Measurements from ENCODE around the gene RAB29.

RAB29 gene

GRCh38 chr1:205750138-205751035 is 24.9 kb downstream of the RAB29 start, which contains the start of gene NUCKS1:
TSS of gene NUCKS1 (minus strand) at chr1:205750182. CDS start at chr1:205749973, 209 bp downstream.
- DNase-seq (ENCODE audit: extremely low read depth, insufficient read length): peak; percentile 91
- no peaks in the 10 kb centered on the region for H3K36me3 ChIP-seq (ENCODE audit: control insufficient read depth, insufficient read depth, low read length)
- no peaks in the 10 kb centered on the region for H3K27me3 ChIP-seq (replicated peaks; ENCODE audit: control insufficient read depth, insufficient read depth, low read length)
- TF ChIP-seq, protein P1, sequence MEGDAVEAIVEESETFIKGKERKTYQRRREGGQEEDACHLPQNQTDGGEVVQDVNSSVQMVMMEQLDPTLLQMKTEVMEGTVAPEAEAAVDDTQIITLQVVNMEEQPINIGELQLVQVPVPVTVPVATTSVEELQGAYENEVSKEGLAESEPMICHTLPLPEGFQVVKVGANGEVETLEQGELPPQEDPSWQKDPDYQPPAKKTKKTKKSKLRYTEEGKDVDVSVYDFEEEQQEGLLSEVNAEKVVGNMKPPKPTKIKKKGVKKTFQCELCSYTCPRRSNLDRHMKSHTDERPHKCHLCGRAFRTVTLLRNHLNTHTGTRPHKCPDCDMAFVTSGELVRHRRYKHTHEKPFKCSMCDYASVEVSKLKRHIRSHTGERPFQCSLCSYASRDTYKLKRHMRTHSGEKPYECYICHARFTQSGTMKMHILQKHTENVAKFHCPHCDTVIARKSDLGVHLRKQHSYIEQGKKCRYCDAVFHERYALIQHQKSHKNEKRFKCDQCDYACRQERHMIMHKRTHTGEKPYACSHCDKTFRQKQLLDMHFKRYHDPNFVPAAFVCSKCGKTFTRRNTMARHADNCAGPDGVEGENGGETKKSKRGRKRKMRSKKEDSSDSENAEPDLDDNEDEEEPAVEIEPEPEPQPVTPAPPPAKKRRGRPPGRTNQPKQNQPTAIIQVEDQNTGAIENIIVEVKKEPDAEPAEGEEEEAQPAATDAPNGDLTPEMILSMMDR (IDR thresholded peaks at IDR 0.05; ENCODE audit: insufficient read depth, low read length, poor library complexity, severe bottlenecking): no peak
- peak within 1 kb of the TSS; percentile 89 for H3K4me3 ChIP-seq (replicated peaks; ENCODE audit: low read depth, low read length)

DNA sequence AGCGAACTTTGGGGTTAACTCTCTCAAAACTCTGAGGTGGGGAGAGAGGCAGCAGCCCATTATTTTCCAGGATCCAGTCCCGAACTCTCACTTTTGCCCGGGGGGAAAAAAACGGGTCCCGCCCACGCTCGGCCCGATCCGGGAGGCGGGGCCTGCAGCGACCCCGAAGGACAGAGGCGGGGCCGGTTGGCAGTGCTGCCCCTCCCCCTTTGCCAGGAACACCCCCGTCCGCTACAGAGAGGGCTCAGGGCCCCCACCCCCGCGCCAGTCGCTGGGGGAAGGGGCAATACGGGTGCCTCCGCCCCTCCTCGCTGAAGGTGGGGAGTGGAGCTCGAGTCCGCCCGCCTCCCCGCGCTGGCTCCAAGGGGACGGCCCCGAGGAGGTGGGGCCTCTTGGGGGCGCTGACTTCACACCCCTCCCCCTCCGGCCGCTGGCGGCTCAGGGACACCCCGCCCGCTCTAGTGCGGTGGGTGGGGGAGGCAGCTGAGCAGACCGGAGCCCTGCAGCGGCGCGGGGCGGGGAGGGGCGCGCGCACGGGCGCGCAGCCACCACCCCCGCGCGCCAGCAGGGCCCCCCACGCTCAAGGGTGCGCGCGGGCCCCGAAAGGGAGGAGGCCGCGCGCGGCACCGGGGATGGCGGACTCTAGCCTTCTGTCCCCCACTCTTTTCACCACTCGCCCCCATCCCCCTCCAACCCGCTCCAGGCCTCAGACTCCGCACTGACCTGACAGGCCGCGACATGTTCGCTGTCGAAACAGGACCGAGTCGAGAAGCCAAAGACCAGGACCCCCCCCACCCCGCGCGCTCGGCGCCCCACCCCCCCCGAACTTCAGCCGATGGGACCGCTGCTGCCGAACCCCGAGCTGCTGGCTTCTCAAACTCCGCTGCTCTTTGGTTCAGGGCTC is 25.8 kb downstream of the RAB29 start:
- Histone ChIP-seq H3K4me3 (replicated peaks; ENCODE audit: low read depth, low read length) (peak overlapping the region; percentile 89), H3K27me3 (replicated peaks; ENCODE audit: control insufficient read depth, insufficient read depth, low read length) (no peaks in the 10 kb centered on the region), H3K36me3 (ENCODE audit: control insufficient read depth, insufficient read depth, low read length) (no peaks in the 10 kb centered on the region)
- TF ChIP-seq, protein P1 (IDR thresholded peaks at IDR 0.05; ENCODE audit: insufficient read depth, low read length, poor library complexity, severe bottlenecking): no peak
- peak; percentile 95 for DNase-seq (ENCODE audit: extremely low read depth, insufficient read length)

DNA sequence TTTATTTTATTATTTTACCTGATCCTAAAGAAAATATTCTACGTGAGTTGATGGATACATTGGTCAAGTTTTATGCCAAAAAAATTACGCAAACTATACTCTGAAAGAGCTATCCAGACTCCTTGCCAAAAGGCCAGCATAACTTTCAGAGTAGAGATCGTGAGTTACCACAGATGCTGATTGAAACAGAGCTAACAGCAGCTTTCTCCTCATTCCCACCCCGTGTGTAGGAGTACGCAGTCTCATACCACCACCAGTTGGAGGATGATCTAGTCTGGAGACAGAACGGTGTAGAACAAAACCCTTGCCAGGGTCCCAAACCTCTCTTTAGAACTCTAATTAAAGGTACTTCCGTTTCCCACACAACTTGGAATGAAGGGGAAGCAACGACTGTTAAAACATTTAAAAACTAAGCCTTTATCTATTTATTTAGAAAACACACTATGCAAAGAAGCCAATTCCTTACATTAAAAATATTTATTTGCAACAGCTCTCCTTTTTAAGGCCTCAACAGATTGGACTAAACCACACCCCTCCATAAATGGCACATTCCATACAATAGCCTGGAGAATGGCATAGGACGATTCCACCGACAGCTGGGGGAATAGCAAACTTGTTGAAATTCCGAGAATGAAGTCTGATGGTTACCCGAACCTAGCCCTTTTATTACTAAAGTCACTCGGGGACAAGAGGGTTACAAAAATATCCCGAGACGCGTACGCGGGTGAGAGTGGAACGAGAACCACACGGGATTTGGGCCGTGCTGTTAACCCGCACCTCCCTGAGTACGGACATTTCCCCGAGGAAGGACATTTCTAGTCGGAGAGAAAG is 26.7 kb downstream of the RAB29 start:
- Histone ChIP-seq H3K36me3 (ENCODE audit: control insufficient read depth, insufficient read depth, low read length) (no peaks in the 10 kb centered on the region), H3K27me3 (replicated peaks; ENCODE audit: control insufficient read depth, insufficient read depth, low read length) (no peaks in the 10 kb centered on the region), H3K4me3 (replicated peaks; ENCODE audit: low read depth, low read length) (peak overlapping the region; percentile 89)
- no peak for DNase-seq (ENCODE audit: extremely low read depth, insufficient read length)
- TF ChIP-seq, protein P1 (IDR thresholded peaks at IDR 0.05; ENCODE audit: insufficient read depth, low read length, poor library complexity, severe bottlenecking): no peak

DNA sequence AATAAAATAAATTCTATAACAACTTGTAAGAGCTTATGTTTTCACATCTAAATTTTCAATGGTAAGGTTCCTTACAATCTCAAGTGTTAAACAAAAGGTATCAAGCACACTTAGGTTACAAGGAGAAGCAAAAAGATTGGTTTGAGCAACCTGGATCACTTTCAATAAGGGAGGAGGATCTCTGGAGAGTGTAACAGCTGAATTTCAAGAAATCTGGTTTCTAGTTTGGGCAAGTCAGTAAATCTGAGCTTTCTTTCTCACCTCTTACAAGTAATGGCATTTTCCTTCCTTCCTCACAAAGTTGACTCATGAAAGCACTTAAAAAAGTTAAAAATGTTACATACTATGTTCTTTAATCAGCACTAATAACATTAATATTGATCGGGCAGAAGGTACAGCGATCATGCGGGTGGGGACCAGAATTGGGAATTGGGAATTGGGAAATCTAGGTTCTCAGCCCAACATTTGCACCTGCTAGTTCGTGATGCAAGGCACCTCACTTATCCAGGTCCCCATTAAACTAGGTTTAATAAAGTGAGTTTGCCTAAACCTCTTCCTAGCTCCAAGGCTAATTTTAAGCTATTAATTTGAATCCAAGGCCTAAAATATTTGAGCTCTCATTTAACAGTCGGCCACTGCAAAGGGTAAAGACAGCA is 28.4 kb downstream of the RAB29 start:
- H3K36me3 ChIP-seq (ENCODE audit: control insufficient read depth, insufficient read depth, low read length): no peaks in the 10 kb centered on the region
- TF ChIP-seq, protein P1 (IDR thresholded peaks at IDR 0.05; ENCODE audit: insufficient read depth, low read length, poor library complexity, severe bottlenecking): no peak
- DNase-seq (ENCODE audit: extremely low read depth, insufficient read length): no peak
- peak overlapping the region; percentile 5 for H3K4me3 ChIP-seq (replicated peaks; ENCODE audit: low read depth, low read length)
- no peaks in the 10 kb centered on the region for H3K27me3 ChIP-seq (replicated peaks; ENCODE audit: control insufficient read depth, insufficient read depth, low read length)

DNA sequence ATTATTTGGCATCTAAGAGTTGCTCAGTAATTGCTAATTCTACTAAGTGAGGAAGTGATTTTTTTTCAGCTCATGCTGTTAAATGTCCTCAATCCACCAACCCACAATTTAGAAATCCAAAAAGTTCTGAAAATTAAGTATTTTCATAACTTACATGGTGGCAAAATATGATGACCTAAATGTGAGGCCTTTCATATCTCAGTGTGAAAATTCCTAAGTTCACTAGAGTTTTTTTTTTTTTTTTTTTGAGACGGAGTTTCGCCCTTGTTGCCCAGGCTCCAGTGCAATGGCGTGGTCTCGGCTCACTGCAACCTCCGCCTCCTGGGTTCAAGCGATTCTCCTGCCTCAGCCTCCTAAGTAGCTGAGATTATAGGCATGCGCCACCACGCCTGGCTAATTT is 30.9 kb downstream of the RAB29 start:
- TF ChIP-seq, protein P1 (IDR thresholded peaks at IDR 0.05; ENCODE audit: insufficient read depth, low read length, poor library complexity, severe bottlenecking): no peak
- no peaks in the 10 kb centered on the region for H3K27me3 ChIP-seq (replicated peaks; ENCODE audit: control insufficient read depth, insufficient read depth, low read length)
- no peaks in the 10 kb centered on the region; the same call in 1 of the 2 replicates for H3K36me3 ChIP-seq (ENCODE audit: control insufficient read depth, insufficient read depth, low read length)
- DNase-seq (ENCODE audit: extremely low read depth, insufficient read length): no peak
- H3K4me3 ChIP-seq (replicated peaks; ENCODE audit: low read depth, low read length): no peak overlapping the region
